22Rv1 (cell line): ENCODE data around the gene GLCE.

Experiments used
- ZFX ChIP-seq: fragments of 450-650 bp; IDR thresholded peaks from 2 replicates; pipeline ENCODE4 v1.6.1; 2017; ENCODE audit warnings: antibody characterized with exemption, borderline replicate concordance
- TF ChIP-seq, protein P1 (sequence below): fragments of 450-650 bp; IDR thresholded peaks from 2 replicates; pipeline ENCODE4 v1.5.1; 2017; ENCODE audit warnings: mild to moderate bottlenecking

DNA sequence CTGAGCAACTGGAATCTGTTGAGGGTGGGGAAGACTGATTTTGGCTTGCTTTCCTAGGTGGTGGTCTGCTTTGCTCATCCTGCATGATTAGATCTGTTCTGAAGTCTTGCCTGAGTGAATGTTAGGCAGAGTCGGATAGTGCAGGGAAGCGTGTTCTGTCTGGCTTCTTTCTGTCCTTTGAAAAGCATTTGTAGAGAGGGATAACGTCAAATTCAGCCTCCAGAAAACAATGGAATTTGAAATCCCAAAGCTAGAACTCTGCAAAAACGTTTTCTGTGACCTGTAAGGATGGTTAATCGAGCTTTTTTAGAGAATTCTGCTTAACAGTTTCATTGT lies 1.4 kb downstream of the GLCE start:
- TF ChIP-seq, protein P1, sequence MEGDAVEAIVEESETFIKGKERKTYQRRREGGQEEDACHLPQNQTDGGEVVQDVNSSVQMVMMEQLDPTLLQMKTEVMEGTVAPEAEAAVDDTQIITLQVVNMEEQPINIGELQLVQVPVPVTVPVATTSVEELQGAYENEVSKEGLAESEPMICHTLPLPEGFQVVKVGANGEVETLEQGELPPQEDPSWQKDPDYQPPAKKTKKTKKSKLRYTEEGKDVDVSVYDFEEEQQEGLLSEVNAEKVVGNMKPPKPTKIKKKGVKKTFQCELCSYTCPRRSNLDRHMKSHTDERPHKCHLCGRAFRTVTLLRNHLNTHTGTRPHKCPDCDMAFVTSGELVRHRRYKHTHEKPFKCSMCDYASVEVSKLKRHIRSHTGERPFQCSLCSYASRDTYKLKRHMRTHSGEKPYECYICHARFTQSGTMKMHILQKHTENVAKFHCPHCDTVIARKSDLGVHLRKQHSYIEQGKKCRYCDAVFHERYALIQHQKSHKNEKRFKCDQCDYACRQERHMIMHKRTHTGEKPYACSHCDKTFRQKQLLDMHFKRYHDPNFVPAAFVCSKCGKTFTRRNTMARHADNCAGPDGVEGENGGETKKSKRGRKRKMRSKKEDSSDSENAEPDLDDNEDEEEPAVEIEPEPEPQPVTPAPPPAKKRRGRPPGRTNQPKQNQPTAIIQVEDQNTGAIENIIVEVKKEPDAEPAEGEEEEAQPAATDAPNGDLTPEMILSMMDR: no peak
- no peak for TF ChIP-seq ZFX
